HG02884 (cell line): Measurements from ENCODE around the gene ZNF280C.
"Not testable (repeated sequence)": the region's sequence is repeated elsewhere in the genome, so short reads cannot be mapped to it uniquely, and the experiment has no call there.

Experiments used
- ATAC-seq: cut with Tn5 transposase; IDR thresholded peaks from one replicate; pipeline ENCODE4 v1.9.1; 2021; ENCODE audit warnings: mild to moderate bottlenecking, moderate library complexity; ENCODE audit not compliant: unreplicated experiment

ZNF280C gene

DNA sequence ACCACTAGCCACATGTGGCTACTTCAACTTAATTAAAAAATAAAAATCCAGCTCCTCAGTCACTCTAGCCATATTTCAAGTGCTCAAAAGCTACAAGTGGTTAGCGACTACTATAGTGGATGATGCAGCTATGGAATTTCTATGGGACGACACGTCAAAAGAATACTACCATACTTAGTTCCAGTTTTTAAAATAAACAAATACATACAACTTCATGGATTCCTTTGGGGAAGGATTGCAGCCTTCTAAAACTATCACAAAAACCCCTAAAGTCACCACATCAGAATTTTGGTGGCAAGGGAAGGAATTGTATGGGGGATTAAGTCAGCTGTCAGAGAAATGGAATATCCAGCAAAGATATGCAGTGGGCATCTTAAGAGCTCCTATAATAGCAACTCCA is 6.5 kb downstream of the ZNF280C start:
- ATAC-seq, result no peak

DNA sequence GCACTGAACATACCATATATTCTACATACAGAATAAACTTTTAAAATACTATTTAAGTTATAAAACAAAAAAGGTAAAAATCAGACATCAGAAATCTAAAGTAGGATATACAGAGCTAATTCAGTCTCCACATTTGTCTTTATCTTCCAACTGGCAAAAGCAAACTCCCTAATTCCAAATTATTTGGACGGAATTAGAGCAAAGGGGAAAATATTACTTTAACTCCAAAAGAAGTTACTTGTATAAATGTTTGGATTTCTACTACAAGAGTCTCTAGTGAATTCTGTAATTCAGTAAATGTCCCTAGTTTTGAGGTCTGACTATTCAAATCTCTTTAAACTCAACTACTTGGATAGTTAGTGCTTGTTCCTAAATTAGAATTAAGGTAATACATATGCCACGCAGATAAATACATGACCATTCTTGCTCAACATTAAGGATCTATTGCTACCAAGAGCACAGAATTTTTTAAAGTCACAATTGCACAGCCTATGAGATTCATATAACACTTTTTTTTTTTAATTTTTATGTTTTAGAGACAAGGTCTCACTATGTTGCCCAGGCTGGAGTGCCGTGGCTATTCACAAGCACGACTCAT is 7.3 kb downstream of the ZNF280C start:
- no peak for ATAC-seq

DNA sequence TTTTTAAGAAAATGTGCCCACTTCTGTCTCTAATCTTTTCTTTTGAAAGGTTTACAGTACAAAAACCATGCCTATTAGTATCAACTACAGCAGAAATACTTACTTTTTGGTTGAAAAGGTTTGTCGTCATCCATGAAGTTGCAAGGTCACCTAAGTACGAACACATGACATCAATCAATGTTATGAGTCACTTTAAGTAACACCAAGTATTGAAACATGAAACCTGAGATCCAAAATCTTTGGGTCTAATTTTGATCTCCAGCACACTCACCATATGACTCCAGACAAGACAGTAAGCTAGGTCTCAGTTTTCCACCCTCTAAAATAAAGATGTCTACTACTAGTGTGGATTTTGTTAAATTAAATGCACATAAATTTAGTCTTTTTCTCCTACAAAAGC is 8.4 kb downstream of the ZNF280C start:
- ATAC-seq, result no peak

DNA sequence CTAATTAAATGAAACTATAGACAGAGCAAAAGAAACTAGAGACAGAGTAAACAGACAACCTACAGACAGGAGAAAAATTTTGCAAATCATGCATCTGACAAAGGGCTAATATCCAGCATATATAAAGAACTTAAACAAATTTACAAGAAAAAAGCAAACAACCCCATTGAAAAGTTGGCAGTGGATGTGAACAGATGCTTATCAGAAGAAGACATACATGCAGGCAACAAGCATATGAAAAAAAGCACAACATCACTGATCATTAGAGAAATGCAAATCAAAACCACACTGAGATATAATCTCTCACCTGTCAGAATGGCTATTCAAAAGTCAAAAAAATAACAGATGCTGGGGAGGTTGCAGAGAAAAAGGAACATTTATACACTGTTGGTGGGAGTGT is 14.8 kb downstream of the ZNF280C start:
- no peak for ATAC-seq

DNA sequence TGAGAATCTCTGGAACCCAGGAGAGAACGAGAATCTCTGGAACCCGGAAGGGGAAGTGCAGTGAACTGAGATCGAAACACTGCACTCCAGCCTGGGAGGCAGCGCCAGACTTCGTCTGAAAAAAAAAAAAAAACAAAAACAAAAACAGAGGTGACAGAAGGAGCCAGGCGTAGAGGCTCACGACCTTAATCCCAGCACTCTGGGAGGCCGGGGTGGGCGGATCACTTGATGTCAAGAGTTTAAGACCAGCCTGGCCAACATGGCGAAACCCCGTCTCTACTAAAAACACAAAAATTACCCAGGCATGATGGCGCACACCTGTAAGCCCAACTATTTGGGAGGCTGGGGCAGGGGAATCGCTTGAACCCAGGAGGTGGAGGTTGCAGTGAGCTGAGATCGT is 17.0 kb downstream of the ZNF280C start:
- ATAC-seq, result no peak

DNA sequence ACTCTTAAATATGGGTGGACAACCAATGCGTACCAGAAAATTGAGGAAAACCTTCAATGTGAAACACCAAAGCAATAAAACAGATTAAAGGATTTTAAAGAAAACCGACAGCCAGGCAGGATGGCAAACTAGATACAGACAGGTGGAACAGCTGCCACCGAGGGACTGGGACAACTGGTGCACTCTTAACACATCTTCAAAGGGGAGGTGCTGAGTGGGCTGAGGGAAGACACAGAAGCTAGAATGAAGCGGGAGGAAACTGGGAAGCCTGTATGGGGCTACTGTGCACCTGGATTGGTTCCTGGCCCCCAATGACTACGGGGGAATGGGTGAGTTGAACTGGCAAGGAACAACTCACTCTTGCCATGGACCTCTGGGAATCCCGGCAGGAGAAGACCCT is 20.7 kb downstream of the ZNF280C start:
- no peak for ATAC-seq

DNA sequence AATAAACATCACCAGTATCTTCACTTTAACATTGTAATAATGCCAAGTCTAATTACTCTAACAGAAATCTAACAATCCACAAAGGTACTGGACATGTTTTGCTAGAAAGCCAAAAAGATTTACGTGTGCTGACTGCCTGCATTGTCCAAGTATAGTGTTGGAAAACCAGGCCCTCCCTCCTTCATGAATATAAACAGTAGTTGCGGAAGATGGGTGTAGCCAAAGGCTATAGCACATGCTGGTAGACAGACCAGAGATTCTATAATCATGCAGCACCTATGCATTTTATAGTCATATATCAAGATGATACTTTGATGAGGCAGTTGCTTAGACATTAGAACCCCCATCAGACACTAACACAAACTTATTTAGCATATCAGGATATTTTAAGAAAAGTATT is 22.6 kb downstream of the ZNF280C start:
- ATAC-seq, result no peak

DNA sequence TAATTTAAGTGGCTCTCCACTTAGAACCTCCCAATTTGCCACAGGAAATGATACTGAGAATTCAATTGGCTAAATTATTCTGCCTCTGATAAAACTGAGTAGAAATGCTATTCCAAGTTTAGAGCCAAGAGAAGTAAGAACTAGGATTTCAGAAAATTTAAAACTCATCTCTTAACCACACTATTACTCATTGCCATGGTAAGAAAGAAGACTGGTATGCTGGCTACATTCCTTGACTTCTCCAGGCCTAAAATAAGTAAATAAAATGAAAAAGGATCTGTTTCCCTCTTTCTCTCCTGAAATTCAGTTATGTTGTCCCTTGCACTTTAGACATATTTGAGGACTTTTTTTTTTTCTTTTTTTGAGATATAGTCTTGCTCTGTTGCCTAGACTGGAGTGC is 23.3 kb downstream of the ZNF280C start:
- no peak for ATAC-seq

DNA sequence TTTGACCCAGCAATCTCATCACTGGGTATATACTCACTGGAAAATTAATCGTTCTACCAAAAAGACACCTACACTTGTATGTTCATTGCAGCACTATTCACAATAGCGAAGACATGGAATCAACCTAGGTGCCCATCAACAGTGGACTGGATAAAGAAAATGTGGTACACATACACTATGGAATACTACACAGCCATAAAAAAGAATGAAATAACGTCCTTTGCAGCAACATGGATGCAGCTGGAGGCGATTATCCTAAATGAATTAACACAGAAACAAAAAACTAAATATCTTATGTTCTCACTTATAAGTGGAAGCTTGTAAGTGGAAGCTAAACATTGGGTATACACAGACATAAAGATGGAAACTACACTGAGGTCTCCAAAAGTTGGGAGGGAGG is 37.5 kb downstream of the ZNF280C start:
- not testable (repeated sequence) for ATAC-seq

DNA sequence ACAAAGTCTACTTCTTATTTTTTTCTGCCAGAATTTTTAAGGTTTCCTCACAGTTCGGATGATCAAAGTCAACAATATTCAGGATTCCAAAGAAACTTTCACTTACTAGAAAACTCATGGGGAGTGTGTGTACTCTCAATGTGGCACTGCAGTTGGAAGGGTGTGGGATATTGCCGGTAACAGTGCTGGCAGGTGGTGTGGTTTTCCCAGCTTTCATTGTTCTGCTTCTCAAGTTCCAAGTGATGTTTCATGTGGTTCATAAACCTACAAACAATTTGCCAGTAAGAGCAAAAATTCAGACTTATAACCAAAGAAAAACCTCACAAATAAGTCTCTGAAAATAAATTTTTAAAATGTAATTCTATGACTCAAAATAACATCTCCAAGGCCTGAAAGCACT is 39.8 kb downstream of the ZNF280C start:
- no peak for ATAC-seq

DNA sequence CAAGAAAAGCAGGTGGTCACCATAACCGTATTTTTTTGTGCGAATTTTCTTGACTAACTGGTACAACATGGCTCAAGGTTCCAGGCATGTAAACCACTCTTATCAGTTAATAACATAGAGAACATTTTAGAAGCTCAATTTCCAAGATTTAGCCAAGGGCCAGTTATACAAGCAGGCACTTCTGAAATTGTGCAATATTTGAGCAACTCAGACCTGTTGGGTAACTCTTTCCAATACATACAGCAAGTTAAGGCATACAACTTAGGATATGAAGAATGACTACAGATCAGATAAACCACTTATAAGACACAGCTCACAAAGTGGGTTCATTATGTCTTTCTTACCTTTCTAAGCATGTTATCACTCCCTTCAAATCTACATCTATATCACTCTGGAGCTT is 43.9 kb downstream of the ZNF280C start:
- ATAC-seq, result no peak

DNA sequence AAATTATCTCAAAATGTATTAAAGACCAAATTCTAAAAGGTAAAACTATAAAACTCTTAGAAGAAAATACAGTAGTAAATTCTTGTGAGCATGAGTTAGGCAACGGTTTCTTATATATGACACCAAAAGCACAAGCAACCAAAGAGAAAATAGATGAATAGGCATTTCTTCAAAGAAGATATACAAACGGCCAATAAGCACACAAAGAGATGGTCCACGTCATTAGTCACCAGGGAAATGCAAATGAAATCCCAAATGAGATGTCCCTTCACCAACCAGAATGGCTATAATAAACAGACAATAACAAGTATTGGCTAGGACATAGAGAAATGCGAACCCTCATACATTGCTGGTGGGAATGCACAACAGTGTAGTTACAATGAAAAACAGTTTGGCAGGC is 52.4 kb downstream of the ZNF280C start:
- ATAC-seq, result no peak

DNA sequence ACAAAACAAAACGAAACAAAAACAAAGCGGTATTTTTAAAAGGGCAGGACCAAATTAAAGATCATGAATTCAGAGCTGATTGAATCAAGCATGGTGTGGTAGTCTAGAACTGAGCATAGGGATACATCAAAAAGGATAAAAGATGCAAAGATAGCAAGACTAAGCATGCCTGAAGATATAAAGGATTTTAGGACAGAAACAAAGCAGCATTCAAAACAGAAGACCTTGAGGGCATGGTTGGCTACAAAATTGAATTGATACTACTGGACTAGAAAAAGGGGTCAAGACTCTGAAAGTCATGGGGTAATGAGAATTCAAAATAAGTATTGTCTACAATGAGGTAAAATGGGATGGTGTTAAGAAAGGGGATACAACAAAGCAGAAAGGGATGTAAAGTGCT is 55.3 kb downstream of the ZNF280C start:
- ATAC-seq, result no peak

DNA sequence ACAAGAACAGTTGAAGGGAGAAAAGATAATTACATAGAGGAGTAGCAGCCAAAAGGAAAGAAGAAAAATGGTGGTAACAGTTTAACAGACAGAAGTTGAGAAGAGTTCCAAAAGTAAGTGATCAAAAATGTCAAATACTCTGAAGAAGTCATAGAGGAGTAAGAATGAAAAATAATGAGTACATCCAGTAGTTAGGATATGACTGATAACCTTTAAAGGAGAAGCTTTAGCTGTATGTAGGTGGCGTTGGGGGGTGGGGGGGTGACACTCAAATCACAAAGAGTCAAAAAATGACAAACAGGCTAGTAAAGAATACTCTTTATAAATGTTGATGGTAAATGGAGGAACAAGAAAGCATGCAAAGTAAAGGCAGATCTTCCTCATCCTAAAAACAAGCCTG is 56.3 kb downstream of the ZNF280C start:
- ATAC-seq, result no peak

DNA sequence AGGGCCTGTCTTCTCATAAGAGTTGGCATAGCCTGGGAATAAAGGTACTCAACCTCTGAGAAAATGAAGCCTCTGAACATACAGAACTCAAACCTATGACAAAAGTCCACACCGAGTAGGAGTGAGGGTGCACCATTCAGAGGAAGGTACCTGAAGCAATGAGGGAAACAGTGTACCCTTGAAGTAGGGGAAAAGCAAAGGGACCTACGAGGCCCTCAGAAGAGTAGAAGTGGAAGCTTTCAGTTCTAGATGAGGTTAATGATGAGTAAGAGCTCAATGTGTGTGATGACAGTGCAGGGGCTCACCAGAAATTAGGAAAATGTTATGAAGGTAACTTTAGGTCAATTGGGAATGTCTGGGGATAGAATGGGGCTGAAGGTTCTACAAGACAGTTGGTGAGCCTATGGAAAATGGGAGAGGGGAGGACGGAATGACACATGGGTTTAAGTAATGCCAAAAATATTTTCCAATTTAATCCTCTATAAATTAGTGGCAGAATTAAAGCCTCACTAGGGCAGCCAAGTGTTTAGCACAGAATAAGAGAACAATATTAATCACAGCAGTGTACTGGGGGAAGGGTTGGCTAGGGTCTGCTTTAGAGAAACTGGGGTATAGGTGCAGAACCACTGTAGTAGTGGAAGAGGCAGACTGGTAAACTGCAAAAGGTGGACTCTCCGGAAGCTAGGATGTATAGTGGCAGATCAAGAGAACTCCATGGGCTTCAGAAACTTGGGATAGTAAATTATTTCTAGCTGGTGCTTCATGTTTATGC is 57.1 kb downstream of the ZNF280C start:
- no peak for ATAC-seq

DNA sequence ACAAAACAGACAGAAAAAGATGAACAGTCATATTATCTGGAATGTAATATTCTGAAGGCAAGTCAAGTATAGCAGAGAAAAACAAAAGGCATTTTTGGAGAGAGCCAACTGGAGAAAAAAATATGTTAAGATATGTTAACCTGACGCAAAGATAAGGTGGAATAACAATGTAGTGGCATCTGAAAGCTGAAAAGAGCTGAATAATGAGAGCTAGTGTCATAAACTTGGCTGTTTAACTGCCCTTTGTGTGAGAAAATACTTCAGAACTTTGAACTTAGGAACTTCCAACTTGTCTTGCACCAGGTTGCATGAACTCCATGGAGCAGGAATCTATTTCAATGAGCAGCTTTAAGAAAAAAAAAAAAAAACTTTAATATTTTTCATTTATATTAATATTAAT is 64.1 kb downstream of the ZNF280C start:
- no peak for ATAC-seq

DNA sequence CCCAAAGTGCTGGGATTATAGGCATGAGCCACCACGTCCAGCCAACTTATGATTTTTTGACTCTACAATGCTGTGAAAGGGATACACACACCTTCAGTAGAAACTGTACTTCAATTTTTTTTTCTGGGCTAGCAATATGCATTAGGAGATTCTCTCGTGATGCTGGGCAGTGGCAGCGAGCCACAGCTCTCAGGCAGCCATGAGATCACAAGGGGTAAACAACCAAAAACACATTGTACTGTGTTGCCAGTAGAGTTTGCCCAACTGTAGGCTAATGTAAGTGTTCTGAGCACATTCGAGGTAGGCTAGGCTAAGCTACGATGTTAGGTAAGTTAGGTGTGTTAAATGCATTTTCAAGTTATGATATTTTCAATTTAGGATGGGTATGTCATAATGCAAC is 71.2 kb downstream of the ZNF280C start:
- ATAC-seq, result no peak

DNA sequence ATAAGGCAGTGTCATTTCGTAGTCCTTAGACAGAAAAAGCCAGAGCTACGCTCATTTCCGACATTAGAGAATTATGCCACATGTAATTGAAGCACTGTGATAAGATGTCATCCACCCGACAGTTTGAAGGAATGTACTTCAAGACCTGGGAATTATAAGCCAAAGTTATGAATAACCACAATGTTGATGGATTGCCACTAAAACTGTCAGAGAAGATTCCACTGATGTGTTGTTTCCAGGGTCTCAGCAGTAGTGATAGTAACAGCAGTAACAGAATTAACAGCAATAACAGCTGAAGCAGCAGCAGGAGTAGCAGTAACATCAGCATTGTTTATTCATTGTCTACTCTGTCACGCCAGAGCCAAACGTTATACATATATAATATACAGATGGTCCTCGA is 72.2 kb downstream of the ZNF280C start:
- no peak for ATAC-seq

DNA sequence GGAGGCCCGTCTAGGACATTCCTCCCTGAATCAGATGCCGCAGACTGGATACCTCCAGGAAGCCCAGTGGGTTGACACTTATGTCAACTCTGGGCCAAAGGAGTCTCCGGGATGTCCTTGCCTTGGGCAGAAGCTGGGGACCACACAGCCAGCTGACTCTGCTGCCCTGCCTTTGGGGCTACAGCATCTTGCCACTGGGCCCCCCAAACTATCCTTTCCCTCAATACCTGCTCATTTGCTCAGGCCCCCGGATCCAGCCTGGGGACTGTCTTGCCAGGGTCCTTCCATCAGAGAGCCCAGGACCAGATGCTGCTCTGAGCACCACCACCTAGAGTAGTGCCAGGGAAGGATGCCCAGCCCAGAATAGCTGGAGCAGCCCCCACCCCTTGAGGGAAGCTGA is 77.9 kb downstream of the ZNF280C start:
- no peak for ATAC-seq

DNA sequence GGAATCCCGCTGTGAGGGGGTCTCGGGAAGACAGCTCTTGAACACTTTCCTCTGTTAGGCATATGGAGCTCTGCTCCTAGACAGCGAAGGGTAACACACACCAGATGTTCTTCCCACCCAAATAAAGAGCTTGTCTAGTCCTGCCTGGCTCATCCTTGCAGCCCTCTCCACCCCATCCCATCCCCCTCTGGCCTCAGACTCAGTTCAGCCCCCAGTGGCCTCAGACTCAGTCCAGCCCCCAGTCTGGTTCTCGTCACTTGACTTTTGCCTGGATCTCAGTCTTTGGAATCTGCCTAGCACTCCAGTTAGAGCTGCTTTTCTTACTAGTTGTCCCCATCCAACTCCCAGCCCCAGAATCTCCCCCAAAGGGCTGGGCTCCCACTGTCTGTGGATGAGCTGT is 82.0 kb downstream of the ZNF280C start:
- no peak for ATAC-seq

DNA sequence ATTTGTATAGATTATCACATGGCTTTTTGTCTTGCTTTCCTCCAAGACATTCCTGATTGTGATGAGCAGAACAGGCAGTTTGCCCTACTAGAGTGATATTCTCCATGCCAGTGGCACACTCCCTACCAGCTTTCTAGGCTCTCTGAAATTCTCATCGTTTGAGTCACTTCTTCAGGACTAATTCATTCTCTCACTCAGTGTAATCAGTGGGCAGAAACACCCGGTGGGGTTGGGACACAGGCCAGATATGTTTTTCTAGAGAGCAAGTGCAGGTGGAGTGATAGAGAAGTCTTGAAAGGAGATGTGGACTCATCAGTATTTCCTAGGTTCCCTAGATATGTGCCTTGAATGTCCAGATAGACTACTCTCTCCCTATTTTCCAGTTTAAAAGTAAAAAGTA is 83.8 kb downstream of the ZNF280C start:
- no peak for ATAC-seq

DNA sequence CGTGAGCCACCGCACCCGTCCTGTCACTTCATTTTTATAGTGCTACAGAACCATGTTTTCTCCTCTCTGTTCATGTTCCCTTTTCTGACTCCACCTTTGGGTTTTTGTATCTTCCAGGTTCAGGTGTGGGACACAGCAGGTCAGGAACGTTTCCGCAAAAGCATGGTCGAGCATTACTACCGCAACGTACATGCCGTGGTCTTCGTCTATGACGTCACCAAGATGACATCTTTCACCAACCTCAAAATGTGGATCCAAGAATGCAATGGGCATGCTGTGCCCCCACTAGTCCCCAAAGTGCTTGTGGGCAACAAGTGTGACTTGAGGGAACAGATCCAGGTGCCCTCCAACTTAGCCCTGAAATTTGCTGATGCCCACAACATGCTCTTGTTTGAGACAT is 84.5 kb downstream of the ZNF280C start:
- no peak for ATAC-seq
